Left lung (tissue), 10 donors: ENCODE data around the gene CBLN4. TPM values are rescaled to one million over a fixed set of nuclear protein-coding genes. Genes with fewer than 3 reads are reported as not detected.

Experiments used
- ATAC-seq: fragments of 200-7000 bp; cut with Tn5 transposase; one replicate; pipeline ENCODE4 v1.9.1; 2020; ENCODE audit warnings: moderate library complexity
- DNase-seq, 4 donors: peaks; one replicate each; pipeline ENCODE4 v3.0.0-alpha.2; 2013 to 2020
- H3K27ac ChIP-seq, 2 donors: fragments of 200-600 bp; sonication (generic) in 1 of 2; one replicate each; pipeline versions ENCODE4 v1.5.0 to v1.8.0; 2020 to 2021
- H3K27me3 ChIP-seq, 2 donors: fragments of 200-600 bp; sonication (generic) in 1 of 2; one replicate each; pipeline versions ENCODE4 v1.5.0 to v1.8.0; 2020 to 2021
- H3K36me3 ChIP-seq, 2 donors: fragments of 200-600 bp; sonication (generic) in 1 of 2; one replicate each; pipeline versions ENCODE4 v1.5.0 to v1.8.0; 2020 to 2021
- H3K4me1 ChIP-seq, 2 donors: fragments of 200-600 bp; one replicate each; pipeline ENCODE4 v1.8.0; 2021
- H3K4me3 ChIP-seq, 2 donors: fragments of 200-600 bp; sonication (generic) in 1 of 2; one replicate each; pipeline versions ENCODE4 v1.5.0 to v1.8.0; 2020 to 2021; ENCODE audit warnings: mild to moderate bottlenecking in 1 of 2
- H3K9me3 ChIP-seq, 2 donors: fragments of 200-600 bp; sonication (generic) in 1 of 2; one replicate each; pipeline versions ENCODE4 v1.5.0 to v1.8.0; 2020 to 2021
- CTCF ChIP-seq, 2 donors: fragments of 200-600 bp; sonication (generic) in 1 of 2; IDR thresholded peaks; one replicate each; pipeline versions ENCODE4 v1.5.0 to v1.8.0; 2021; ENCODE audit warnings: antibody characterized with exemption in 2 of 2
- intact Hi-C, 2 donors: fragments of 100-400 bp; cut with DNase I; formaldehyde crosslinking; loops; one replicate each; pipeline versions ENCODE4 v1.11.2 to v1.14.2; 2022
- polyA plus RNA-seq, 6 donors: library from polyadenylated mRNA; unstranded; fragments of 120-200 nt; gene quantifications; one replicate each; pipeline ENCODE4 v1.2.1, GENCODE V29; 2013; ENCODE audit not compliant: insufficient read length in 6 of 6
- total RNA-seq, 2 donors: library from RNA; stranded (reverse); fragmentation: NEBNext Ultra II Directional; extraction: Animal tissue kit (Norgen Biotek cat#: 25700); gene quantifications; one replicate each; pipeline ENCODE4 v1.2.1, GENCODE V29; 2021
- donor health status: DM: no; HTN: yes; CAD: no.
- donor health status: DM: no; HTN: no; CAD: no.

The CBLN4 gene
- total and polyA plus RNA-seq, 8 donors, result 0.06 to 4.7 (median 0.27) TPM

- H3K36me3 ChIP-seq, result no peaks in the 10 kb centered on the region
- no peak for TF ChIP-seq CTCF (IDR thresholded peaks at IDR 0.05)
- intact Hi-C loops, result no loop called here
- H3K4me3 ChIP-seq, result no peak overlapping the region
- DNase-seq, result no peak
- H3K4me1 ChIP-seq, result no peaks in the 10 kb centered on the region
- H3K9me3 ChIP-seq, result no peaks in the 10 kb centered on the region
- no peak for ATAC-seq
- H3K27me3 ChIP-seq, result no peaks in the 10 kb centered on the region
- no peak overlapping the region for H3K27ac ChIP-seq
Observed at GRCh38 chr20:56017560-56017959, 12.2 kb upstream of the CBLN4 start.

GRCh38 chr20:56014998-56015397, 9.7 kb upstream of the CBLN4 start:
- intact Hi-C loops, result no loop called here
- Histone ChIP-seq H3K27ac (no peak overlapping the region), H3K9me3 (no peaks in the 10 kb centered on the region), H3K4me1 (no peaks in the 10 kb centered on the region), H3K4me3 (no peak overlapping the region), H3K27me3 (no peaks in the 10 kb centered on the region), H3K36me3 (no peaks in the 10 kb centered on the region)
- ATAC-seq (no peak), DNase-seq (no peak)
- TF ChIP-seq CTCF (IDR thresholded peaks at IDR 0.05), result no peak

- no peak for DNase-seq
- no peak overlapping the region for H3K4me3 ChIP-seq
Observed at GRCh38 chr20:56014151-56014550, 8.8 kb upstream of the CBLN4 start.

GRCh38 chr20:56004611-56005388, 519 bp downstream of the CBLN4 start:
- H3K27ac ChIP-seq, result no peak overlapping the region
- H3K4me1 ChIP-seq, result peaks cover 0 to 6% of the 10 kb centered on the region in 2 donors
- no peak for TF ChIP-seq CTCF (IDR thresholded peaks at IDR 0.05)
- peaks cover 41 to 61% of the 10 kb centered on the region in 2 donors for H3K27me3 ChIP-seq
- no peaks in the 10 kb centered on the region for H3K9me3 ChIP-seq
- intact Hi-C loops, result no loop called here
- H3K4me3 ChIP-seq, result no peak overlapping the region
- peak in 1 of 4 donors; percentile 71 for DNase-seq
- H3K36me3 ChIP-seq, result no peaks in the 10 kb centered on the region
- ATAC-seq, result no peak

More at GRCh38 chr20:56014151-56014550, 8.8 kb upstream of the CBLN4 start:
- intact Hi-C loops, result no loop called here
- H3K27ac ChIP-seq, result no peak overlapping the region
- H3K36me3 ChIP-seq, result no peaks in the 10 kb centered on the region
- no peak for ATAC-seq
- no peaks in the 10 kb centered on the region for H3K9me3 ChIP-seq
- no peak for TF ChIP-seq CTCF (IDR thresholded peaks at IDR 0.05)
- no peaks in the 10 kb centered on the region for H3K4me1 ChIP-seq
- H3K27me3 ChIP-seq, result no peaks in the 10 kb centered on the region

GRCh38 chr20:56004007-56004406, 1.3 kb downstream of the CBLN4 start:
- TF ChIP-seq CTCF (IDR thresholded peaks at IDR 0.05), result no peak
- no peaks in the 10 kb centered on the region for H3K9me3 ChIP-seq
- H3K36me3 ChIP-seq, result no peaks in the 10 kb centered on the region
- no peak overlapping the region for H3K4me3 ChIP-seq
- peaks cover 41 to 61% of the 10 kb centered on the region in 2 donors for H3K27me3 ChIP-seq
- H3K4me1 ChIP-seq, result peaks cover 0 to 6% of the 10 kb centered on the region in 2 donors
- ATAC-seq, result peak; percentile 91
- H3K27ac ChIP-seq, result no peak overlapping the region
- intact Hi-C loops, result no loop called here
- peak in 3 of 4 donors; percentile 30 to 85 (median 55) for DNase-seq
